ENCODE data around the gene CCDC182. TPM values are rescaled to one million over a fixed set of nuclear protein-coding genes. Genes with fewer than 3 reads are reported as not detected.

Gene CCDC182
- total and polyA plus RNA-seq, 2 experiments from 2014 or later = not detected

GRCh38 chr17:57749701-57750100 lies 4.6 kb upstream of the CCDC182 start:
- ATAC-seq (no peak), DNase-seq (ENCODE audit: low spot score) (no peak)
- no peaks in the 10 kb centered on the region for H3K9me3 Mint-ChIP-seq
- no peaks in the 10 kb centered on the region for H3K36me3 Mint-ChIP-seq (ENCODE audit: low read depth)
- H3K27ac Mint-ChIP-seq = no peak overlapping the region
- peaks cover 3% of the 10 kb centered on the region for H3K27me3 Mint-ChIP-seq (ENCODE audit: insufficient read depth, low read depth, poor library complexity)
- Histone ChIP-seq H3F3A (replicated peaks; ENCODE audit: low read depth) (no peaks in the 10 kb centered on the region), H3K27ac (ENCODE audit: low read depth) (no peak overlapping the region), H3K4me3 (no peak overlapping the region), H3K36me3 (ENCODE audit: insufficient read depth) (no peaks in the 10 kb centered on the region), H3K79me2 (replicated peaks; ENCODE audit: insufficient read depth) (no peaks in the 10 kb centered on the region), H4K20me1 (replicated peaks; ENCODE audit: insufficient read depth) (no peaks in the 10 kb centered on the region), H3K27me3 (ENCODE audit: insufficient read depth) (no peaks in the 10 kb centered on the region), H2AFZ (no peak overlapping the region), H3K4me2 (no peak overlapping the region), H3K9me2 (ENCODE audit: insufficient read depth) (no peaks in the 10 kb centered on the region; the same call in 1 of the 2 replicates), H3K4me1 (ENCODE audit: insufficient read depth) (no peaks in the 10 kb centered on the region)
- peaks cover 9% of the 10 kb centered on the region for H3K4me1 Mint-ChIP-seq
- H3K4me3 Mint-ChIP-seq = no peak overlapping the region
- TF ChIP-seq ZNF114 (CRISPR knock-in tag; IDR thresholded peaks at IDR 0.05) (no peak), CTCF (conservative IDR thresholded peaks at IDR 0.05; ENCODE audit: low read depth in 2 of 2) (no peak), EZH2 (IDR thresholded peaks at IDR 0.05; ENCODE audit: low read depth, unreplicated experiment) (no peak), ZNF331 (CRISPR knock-in tag; IDR thresholded peaks at IDR 0.05; ENCODE audit: low read depth) (no peak), STAT1 (IDR thresholded peaks at IDR 0.05; ENCODE audit: unreplicated experiment) (no peak), ZNF462 (CRISPR knock-in tag; IDR thresholded peaks at IDR 0.05) (no peak), POLR2AphosphoS5 (IDR thresholded peaks at IDR 0.05; ENCODE audit: low read depth) (no peak), JUNB (IDR thresholded peaks at IDR 0.05; ENCODE audit: unreplicated experiment) (no peak), NANOG (IDR thresholded peaks at IDR 0.05; ENCODE audit: borderline replicate concordance) (no peak), REST (IDR thresholded peaks at IDR 0.05; ENCODE audit: unreplicated experiment) (no peak), EZH2phosphoT487 (IDR thresholded peaks at IDR 0.05; ENCODE audit: unreplicated experiment) (no peak)
